Measurements from ENCODE around the gene STX2.
A peak's percentile ranks its signal among the peaks of the same experiment; 100 is the strongest.

The STX2 gene

DNA sequence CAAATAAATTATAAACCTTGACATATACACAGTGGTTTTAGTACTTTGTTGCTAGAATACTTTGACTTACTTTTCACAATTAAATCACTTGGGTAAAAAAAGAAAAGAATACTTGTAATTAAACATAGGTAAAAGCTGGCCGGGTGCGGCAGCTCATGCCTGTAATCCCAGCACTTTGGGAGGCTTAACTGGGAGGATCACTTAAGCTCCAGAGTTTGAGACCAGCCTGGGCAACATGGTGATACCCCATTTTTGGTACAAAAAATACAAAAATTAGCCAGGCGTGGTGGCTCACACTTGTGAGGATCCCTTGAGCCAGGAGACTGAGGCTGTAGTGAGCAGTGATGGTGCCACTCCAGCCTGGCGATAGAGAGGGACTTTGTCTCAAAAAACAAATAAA lies 7.8 kb downstream of the STX2 start:
- no peak for DNase-seq (ENCODE audit: low read depth)

DNA sequence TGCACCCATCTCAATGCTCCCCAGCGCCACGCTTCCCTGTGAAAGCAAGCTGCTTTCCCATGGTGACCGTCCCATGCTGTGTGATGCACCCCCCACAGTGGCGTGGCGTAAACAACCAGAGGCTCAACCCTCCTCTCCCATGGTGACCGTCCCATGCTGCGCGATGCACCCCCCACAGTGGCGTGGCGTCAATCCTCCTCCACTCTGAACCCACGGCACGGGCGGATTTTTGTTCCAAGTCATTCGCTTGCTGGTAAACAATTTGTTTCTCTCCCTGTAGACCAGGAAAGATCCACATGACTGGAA lies 8.9 kb downstream of the STX2 start:
- no peak for DNase-seq (ENCODE audit: low read depth)

DNA sequence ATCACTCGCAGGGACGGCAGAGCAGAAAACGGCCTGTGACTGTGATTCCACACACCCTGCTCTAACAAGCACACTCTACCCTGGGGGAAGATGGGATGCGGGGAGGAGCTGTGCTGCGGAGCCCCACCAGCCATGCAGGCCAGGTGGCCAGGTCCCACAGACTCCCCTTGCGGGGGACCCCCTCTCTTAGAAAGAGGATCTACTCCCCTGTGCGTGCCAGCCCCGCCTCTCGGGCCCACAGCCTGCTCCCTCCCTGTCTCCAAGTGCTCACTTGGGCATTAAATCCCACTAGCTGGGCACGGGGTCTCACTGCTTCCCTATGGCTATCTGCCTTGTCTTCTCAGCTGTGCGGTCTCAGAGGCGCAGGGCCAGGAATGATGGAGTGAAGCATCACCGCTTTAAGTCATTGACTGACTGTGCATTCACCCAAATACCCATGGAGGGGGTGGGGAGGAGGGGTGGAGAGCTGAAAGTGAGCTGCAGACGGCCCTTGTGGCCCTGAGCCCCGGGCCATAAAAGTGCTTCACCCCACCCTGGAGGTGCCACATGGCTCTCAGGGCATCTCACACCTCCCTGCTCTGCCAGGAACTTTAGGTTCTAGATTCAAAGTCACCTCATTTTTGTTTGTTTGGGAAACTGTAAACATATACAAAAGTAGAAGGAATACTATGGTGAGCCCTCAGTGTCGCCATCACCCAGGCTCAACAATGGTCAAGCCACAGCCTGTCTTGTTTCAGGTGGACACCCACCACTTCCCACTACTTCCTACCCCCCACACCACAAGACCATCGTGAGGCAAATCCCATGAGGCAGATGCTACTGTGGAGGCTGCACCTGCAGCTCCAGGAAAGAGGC lies 9.4 kb downstream of the STX2 start:
- DNase-seq (ENCODE audit: low read depth), result no peak

DNA sequence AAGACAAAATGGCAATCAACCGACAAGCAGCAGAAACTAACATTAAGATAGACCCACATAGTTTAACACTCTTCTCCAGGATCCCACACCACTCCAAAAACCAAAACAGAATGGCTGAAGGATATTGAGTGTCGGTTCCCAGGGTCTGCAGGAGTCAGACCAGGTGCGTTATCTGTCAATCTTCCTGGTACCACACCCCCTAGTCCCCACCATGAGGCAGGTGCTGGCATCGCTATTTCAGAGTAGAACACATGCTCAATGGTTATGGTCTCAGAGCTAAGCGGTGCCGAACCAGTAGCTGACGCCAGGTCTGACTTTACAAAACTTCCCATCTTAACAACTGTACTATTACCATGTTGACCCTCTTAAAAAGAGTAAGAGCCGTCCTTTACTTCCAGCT lies 10.2 kb downstream of the STX2 start:
- no peak for DNase-seq (ENCODE audit: low read depth)

- DNase-seq (ENCODE audit: low read depth), result no peak
Observed at GRCh38 chr12:130827432-130827831, 11.6 kb downstream of the STX2 start.

DNA sequence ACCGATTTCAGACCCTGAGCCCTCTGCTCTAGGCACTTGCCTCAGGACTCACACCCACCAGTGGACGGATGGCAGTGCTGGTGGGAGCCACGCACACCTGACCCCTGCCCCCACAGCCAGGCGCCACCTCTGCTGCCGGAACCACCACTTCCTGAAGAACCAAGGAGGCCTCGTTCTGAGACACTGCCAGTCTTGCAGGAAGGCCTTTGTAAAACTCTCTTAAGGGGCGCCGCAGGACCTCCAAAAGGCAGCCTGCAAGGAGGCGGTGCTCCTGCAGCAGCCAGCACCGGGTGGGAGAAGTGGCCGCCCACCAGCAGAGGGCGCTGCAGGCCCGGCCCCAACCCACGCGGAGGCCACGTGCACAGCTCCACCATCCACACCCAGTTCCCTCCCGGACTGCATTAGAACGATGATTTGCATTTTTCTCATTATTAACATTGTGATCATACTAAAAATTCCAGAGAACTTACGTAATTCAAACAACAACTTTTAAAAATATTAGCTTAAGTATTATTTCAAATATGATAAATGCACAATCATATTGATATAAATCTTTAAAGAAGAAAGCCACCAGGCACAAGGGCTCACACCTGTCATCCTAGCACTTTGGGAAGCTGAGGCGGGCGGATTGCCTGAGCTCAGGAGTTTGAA lies 12.8 kb downstream of the STX2 start:
- DNase-seq (ENCODE audit: low read depth), result peak; percentile 29

DNA sequence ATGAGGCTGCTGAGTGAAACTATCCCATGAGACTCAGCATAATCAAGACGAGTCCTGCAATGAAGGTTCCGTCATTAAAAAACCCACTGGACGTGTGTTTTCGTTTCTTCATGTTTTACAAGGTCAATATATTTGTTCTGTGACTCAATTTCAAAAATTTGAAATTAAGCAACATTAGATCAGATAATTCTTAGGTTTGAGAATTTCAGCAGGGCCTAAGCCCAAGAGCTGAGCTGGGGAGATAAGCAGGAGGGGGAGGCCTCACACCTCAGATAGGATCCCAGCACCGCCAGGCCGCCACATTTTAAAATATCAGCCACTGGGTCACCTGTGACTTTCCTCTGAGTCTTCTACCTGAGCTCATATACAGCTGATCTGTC lies 13.3 kb downstream of the STX2 start:
- DNase-seq (ENCODE audit: low read depth), result no peak

- DNase-seq (ENCODE audit: low read depth), result no peak
Observed at GRCh38 chr12:130819681-130820080, 19.4 kb downstream of the STX2 start.

- no peak for DNase-seq (ENCODE audit: low read depth)
Observed at GRCh38 chr12:130818635-130819576, 20.1 kb downstream of the STX2 start.

DNA sequence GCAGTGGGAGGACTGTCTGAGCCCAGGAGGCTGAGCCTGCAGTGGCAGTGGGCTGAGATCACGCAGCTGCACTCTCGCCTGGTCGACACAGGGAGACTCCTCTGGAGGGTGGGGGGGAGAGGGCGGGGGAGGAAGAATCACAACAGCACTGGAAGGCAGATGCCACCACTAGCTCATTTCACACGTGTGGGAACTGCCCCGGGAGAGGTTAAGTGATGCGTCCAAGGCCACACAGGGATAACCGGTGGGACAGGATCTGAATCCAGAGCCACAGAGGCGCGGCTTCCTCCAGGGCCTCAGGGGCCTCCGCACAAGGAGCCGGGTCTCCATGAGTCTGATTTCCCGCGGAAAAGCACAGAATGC lies 20.8 kb downstream of the STX2 start:
- no peak for DNase-seq (ENCODE audit: low read depth)

- no peak for DNase-seq (ENCODE audit: low read depth)
Observed at GRCh38 chr12:130817804-130818203, 21.2 kb downstream of the STX2 start.

DNA sequence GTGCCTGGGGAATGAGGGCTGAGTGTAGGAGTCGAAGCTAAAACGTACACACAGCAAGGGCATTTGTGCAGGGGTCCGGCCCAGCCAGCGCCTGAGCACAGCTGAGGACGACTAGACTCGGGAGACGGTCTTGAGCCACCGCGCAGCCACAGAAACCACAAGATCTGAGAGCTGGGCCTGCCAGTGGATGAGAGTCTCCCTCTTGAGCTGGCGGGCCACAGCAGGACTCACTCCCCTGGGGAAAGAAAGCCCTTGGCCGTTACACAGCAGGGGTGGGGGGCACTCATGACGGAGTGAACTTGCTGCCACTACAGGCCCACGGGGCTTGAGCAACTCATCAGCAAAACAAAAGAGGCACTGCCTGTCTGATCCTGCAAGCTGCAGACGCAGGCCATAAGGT lies 23.0 kb downstream of the STX2 start:
- no peak for DNase-seq (ENCODE audit: low read depth)

- DNase-seq (ENCODE audit: low read depth), result no peak
Observed at GRCh38 chr12:130815028-130815741, 23.9 kb downstream of the STX2 start.

GRCh38 chr12:130813949-130814348 lies 25.1 kb downstream of the STX2 start:
- no peak for DNase-seq (ENCODE audit: low read depth)

GRCh38 chr12:130813436-130813835 lies 25.6 kb downstream of the STX2 start:
- DNase-seq (ENCODE audit: low read depth), result no peak

GRCh38 chr12:130809791-130810190 lies 29.3 kb downstream of the STX2 start:
- no peak for DNase-seq (ENCODE audit: low read depth)

DNA sequence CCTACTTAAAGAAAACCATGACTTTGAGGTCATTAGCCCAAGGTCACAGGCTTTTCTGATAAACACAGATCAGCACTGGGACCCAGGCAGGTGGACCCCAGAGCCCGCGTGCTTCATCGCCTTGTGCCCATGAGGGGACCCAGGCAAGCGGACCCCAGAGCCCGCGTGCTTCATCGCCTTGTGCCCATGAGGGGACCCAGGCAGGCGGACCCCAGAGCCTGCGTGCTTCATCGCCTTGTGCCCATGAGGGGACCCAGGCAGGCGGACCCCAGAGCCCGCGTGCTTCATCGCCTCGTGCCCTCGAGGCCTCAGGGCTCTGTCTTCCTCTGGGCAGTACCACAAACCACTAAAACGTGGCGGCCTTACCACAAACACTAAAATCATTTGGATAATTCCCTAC lies 31.7 kb downstream of the STX2 start:
- DNase-seq (ENCODE audit: low read depth), result no peak

DNA sequence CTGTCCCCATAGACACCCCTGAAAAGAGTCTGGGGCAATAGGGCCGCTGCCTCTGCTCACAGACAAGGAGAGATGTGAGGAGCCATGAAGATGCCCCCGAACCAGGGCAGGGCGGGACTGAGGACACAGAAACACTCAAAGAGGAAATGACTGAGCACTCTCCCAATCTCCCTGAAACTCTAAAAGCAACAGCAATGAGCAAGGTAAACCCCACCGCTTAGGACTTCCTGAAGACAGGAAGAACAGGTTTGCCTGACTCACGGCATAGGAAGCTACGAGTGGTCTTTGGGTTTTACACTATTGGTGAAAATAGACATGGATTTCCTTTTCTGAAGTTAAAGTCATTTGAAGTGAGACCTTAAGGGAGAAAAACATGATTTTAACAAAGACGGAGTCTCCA lies 32.5 kb downstream of the STX2 start:
- no peak for DNase-seq (ENCODE audit: low read depth)

DNA sequence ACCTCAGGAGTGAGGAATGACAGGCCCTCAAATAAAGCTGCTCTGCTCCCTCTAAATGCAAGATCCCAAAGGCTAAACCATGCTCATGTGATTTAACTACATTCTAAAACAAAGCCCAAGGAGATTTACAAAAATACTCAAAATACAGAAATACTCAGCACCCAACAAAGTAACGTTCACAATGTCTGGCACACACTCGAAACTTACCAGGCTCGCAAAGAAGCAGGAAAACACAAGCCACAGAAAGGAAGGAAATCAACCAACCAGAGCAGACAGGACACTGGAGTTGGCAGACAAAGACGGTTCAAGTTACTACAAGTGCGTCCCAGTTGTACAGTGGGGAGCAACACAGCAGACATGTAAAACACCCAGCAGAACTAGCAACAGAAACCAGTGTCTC lies 33.4 kb downstream of the STX2 start:
- no peak for DNase-seq (ENCODE audit: low read depth)

DNA sequence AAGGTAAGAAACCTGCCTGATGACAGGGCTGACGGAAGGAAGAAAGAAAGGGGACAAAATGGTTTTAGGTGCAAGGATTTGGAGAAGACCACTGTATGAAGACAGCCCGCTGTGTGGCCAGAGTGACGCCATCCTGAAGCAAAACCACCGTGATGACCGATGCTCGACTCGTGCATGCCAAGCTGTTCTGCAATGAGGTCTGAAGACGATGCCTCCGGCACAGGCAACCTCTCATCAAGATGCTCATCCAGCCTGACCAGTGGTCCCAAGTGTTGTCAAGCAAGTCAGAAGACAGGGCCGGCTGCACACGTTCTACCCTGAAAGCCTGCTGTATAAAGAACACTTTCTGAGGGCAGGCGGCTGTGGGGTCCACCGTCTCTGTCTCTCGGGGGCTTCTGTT lies 34.8 kb downstream of the STX2 start:
- DNase-seq (ENCODE audit: low read depth), result no peak

DNA sequence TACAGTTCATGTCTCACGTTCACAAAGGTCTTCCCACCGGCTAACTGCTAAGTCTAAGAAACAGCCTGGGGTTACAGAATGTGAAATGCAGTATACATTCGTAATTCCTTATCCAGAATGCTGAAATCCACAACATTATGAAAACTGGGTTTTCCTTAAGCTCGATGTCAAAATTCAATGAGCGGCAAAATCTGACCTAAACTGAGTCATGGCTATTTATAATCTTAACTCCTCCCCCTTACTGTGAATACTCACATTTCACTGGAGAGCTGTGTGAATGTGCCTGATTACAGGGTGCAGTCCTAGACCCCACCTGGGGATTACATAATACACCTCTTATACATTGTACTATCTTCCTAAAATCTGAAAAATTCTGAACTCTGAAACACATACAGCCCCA lies 35.3 kb downstream of the STX2 start:
- DNase-seq (ENCODE audit: low read depth), result no peak

- no peak for DNase-seq (ENCODE audit: low read depth)
Observed at GRCh38 chr12:130800312-130800711, 38.7 kb downstream of the STX2 start.

Measured in HS-27A (cell line).